Bronchial epithelial cell (primary cell): ENCODE measurements around the gene DRG2. TPM values are rescaled to one million over a fixed set of nuclear protein-coding genes. Genes with fewer than 3 reads are reported as not detected.
A peak's percentile ranks its signal among the peaks of the same experiment; 100 is the strongest.

Source experiments
- DNase-seq: peaks from one replicate; pipeline ENCODE4 v3.0.0-alpha.2; 2010; ENCODE audit warnings: low read depth
- FAIRE-seq: peaks from 2 replicates; lab custom pipeline; 2011; peaks lifted over from hg19 to GRCh38; lab: Jason Lieb, UNC
- H3K27me3 ChIP-seq: 2 replicates; pipeline ENCODE4 v1.5.1; 2011; ENCODE audit warnings: low read length; ENCODE audit not compliant: control insufficient read depth, insufficient read depth
- H3K36me3 ChIP-seq: 2 replicates; pipeline ENCODE4 v1.5.1; 2011; ENCODE audit warnings: low read length; ENCODE audit not compliant: control insufficient read depth, insufficient read depth
- H3K4me3 ChIP-seq: 2 replicates; pipeline ENCODE4 v1.5.1; 2011; ENCODE audit warnings: mild to moderate bottlenecking, low read depth, low read length, control low read depth
- CTCF ChIP-seq: IDR thresholded peaks from 2 replicates; pipeline ENCODE4 v1.5.1; 2011; ENCODE audit warnings: mild to moderate bottlenecking, moderate library complexity, low read length, control low read depth, inconsistent platforms; ENCODE audit not compliant: insufficient read depth, severe bottlenecking
- total RNA-seq: library from RNA; depleted of rRNA; stranded (reverse); fragments of >200 nt; gene quantifications from 2 replicates; pipeline ENCODE4 v1.2.1, GENCODE V29; 2014

DRG2 gene
- total RNA-seq, 1 donor from 2014 or later, result 23.7 TPM

- H3K4me3 ChIP-seq, result no peak overlapping the region
- FAIRE-seq (peak; percentile 76), DNase-seq (no peak)
- no peaks in the 10 kb centered on the region for H3K36me3 ChIP-seq
- H3K27me3 ChIP-seq, result no peaks in the 10 kb centered on the region
- TF ChIP-seq CTCF, result no peak
These were observed 36.8 kb downstream of the DRG2 start for GRCh38 chr17:18124345-18125126.

GRCh38 chr17:18129041-18129502, 41.3 kb downstream of the DRG2 start:
- H3K4me3 ChIP-seq, result no peak overlapping the region
- no peak for TF ChIP-seq CTCF
- no peaks in the 10 kb centered on the region for H3K27me3 ChIP-seq
- FAIRE-seq (peak; percentile 87), DNase-seq (peak; percentile 89)
- no peaks in the 10 kb centered on the region for H3K36me3 ChIP-seq

- DNase-seq (no peak), FAIRE-seq (peak; percentile 55)
- no peak for TF ChIP-seq CTCF
- Histone ChIP-seq H3K4me3 (no peak overlapping the region), H3K36me3 (no peaks in the 10 kb centered on the region), H3K27me3 (peaks cover 3% of the 10 kb centered on the region)
These were observed 45.0 kb downstream of the DRG2 start for GRCh38 chr17:18132711-18133110.

DNA sequence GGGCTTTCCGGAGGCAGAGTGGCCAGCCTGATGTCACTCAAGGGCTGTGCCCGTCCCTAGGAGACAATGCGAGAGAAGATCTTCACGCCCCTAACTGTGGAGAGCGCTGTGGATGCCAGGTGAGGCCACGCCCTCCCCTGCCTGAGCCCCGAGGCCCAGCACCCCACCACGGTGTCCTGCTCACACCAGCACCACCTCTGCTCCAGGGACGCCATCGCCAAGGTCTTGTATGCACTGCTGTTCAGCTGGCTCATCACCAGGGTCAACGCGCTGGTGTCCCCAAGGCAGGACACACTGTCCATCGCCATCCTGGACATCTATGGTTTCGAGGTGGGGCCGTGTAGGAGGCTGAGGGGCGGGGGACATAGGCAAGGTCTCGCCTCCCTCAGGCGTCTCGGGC, 48.6 kb downstream of the DRG2 start:
- Histone ChIP-seq H3K36me3 (no peaks in the 10 kb centered on the region), H3K4me3 (no peak overlapping the region), H3K27me3 (peaks cover 5% of the 10 kb centered on the region)
- no peak for TF ChIP-seq CTCF
- DNase-seq, result no peak
- FAIRE-seq, result peak; percentile 64

DNA sequence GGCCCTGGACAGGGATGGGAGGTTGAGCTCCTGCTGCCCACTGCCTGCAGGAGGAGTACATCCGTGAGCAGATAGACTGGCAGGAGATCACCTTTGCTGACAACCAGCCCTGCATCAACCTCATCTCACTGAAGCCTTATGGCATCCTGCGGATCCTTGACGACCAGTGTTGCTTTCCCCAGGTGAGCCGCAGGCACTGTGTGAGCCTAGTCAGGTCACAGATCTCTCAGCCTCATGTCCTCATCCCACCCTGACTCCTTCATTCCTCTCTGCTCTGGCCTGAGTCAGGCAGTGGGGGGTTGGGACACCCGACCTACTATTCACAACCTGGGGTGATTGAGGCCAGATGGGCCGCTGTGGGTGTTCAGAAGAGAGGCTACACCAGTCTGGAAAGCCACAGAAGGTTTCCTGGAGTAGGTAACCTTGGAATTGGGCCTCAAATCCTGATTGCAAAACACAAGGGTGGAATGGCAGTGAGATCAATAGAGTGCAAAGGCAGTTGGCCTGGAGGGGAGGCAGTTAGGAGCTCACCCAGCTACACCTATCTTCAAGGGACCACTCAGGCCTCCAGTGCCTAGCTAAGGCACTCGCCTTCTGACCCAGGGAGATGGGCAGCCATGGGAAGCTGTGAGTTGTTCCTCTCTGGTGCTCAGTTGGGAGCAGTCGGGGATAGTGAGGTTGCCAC, 50.5 kb downstream of the DRG2 start:
- Histone ChIP-seq H3K27me3 (peaks cover 5% of the 10 kb centered on the region), H3K4me3 (no peak overlapping the region), H3K36me3 (no peaks in the 10 kb centered on the region)
- no peak for TF ChIP-seq CTCF
- no peak for FAIRE-seq
- DNase-seq, result no peak
